H9 (cell line): Measurements from ENCODE around the gene SCIMP. TPM values are rescaled to one million over a fixed set of nuclear protein-coding genes. Genes with fewer than 3 reads are reported as not detected.
"Not testable (repeated sequence)": the region's sequence is repeated elsewhere in the genome, so short reads cannot be mapped to it uniquely, and the experiment has no call there.

Source experiments
- DNase-seq: peaks from one replicate; pipeline ENCODE4 v3.0.0-alpha.2; 2017
- H2AFZ ChIP-seq: one replicate; pipeline ENCODE4 v1.6.1; 2013; ENCODE audit warnings: mild to moderate bottlenecking, low read length, control low read depth, moderate library complexity
- H2AK5ac ChIP-seq: 2 replicates; pipeline ENCODE4 v1.6.1; 2013; ENCODE audit warnings: low read length, control low read depth, mixed read lengths; ENCODE audit not compliant: insufficient read length
- H2BK120ac ChIP-seq: one replicate; pipeline ENCODE4 v1.6.1; 2013; ENCODE audit warnings: low read depth, mild to moderate bottlenecking, low read length, control low read depth, inconsistent platforms; ENCODE audit not compliant: poor library complexity, severe bottlenecking
- H2BK12ac ChIP-seq: 2 replicates; pipeline ENCODE4 v1.6.1; 2013; ENCODE audit warnings: low read length, control low read depth, mixed read lengths, low read depth; ENCODE audit not compliant: insufficient read length
- H2BK15ac ChIP-seq: 2 replicates; pipeline ENCODE4 v1.6.1; 2013; ENCODE audit warnings: low read depth, low read length, control low read depth
- H2BK20ac ChIP-seq: one replicate; pipeline ENCODE4 v1.6.1; 2013; ENCODE audit warnings: low read depth, mild to moderate bottlenecking, low read length, control low read depth, inconsistent platforms; ENCODE audit not compliant: poor library complexity, severe bottlenecking
- H2BK5ac ChIP-seq: 2 replicates; pipeline ENCODE4 v1.6.1; 2013; ENCODE audit warnings: low read length, control low read depth, mixed read lengths; ENCODE audit not compliant: insufficient read length
- H3K14ac ChIP-seq: 2 replicates; pipeline ENCODE4 v1.6.1; 2013; ENCODE audit warnings: low read length, control low read depth; ENCODE audit not compliant: insufficient read depth
- H3K18ac ChIP-seq: 2 replicates; pipeline ENCODE4 v1.6.1; 2013; ENCODE audit warnings: low read depth, mild to moderate bottlenecking, mixed read lengths, low read length, control low read depth; ENCODE audit not compliant: insufficient read length
- H3K23ac ChIP-seq: 2 replicates; pipeline ENCODE4 v1.6.1; 2013; ENCODE audit warnings: low read length, control low read depth, mixed read lengths, low read depth; ENCODE audit not compliant: insufficient read length
- H3K23me2 ChIP-seq: 2 replicates; pipeline ENCODE4 v1.6.1; 2013; ENCODE audit warnings: low read depth, mild to moderate bottlenecking, mixed read lengths, low read length, control low read depth; ENCODE audit not compliant: insufficient read length, poor library complexity, severe bottlenecking
- H3K27ac ChIP-seq: 2 replicates; pipeline ENCODE4 v1.5.1; 2013; ENCODE audit warnings: low read length, control low read depth, mixed read lengths, low read depth; ENCODE audit not compliant: insufficient read length
- H3K27me3 ChIP-seq: 2 replicates; pipeline ENCODE4 v1.6.1; 2013; ENCODE audit warnings: low read length, control low read depth, inconsistent platforms; ENCODE audit not compliant: insufficient read depth
- H3K4ac ChIP-seq: 2 replicates; pipeline ENCODE4 v1.6.1; 2013; ENCODE audit warnings: low read depth, mild to moderate bottlenecking, control low read depth, inconsistent platforms, low read length, moderate library complexity
- H3K4me1 ChIP-seq: 2 replicates; pipeline ENCODE4 v1.6.1; 2013; ENCODE audit warnings: low read length, control low read depth, inconsistent platforms; ENCODE audit not compliant: insufficient read depth
- H3K4me2 ChIP-seq: 2 replicates; pipeline ENCODE4 v1.6.1; 2013; ENCODE audit warnings: low read length, control low read depth, mixed read lengths; ENCODE audit not compliant: insufficient read length, insufficient read depth
- H3K56ac ChIP-seq: 2 replicates; pipeline ENCODE4 v1.6.1; 2013; ENCODE audit warnings: low read depth, mild to moderate bottlenecking, mixed read lengths, low read length, control low read depth; ENCODE audit not compliant: insufficient read length
- H3K79me1 ChIP-seq: 2 replicates; pipeline ENCODE4 v1.6.1; 2013; ENCODE audit warnings: low read depth, mild to moderate bottlenecking, moderate library complexity, low read length, control low read depth, inconsistent platforms; ENCODE audit not compliant: insufficient read depth, poor library complexity, severe bottlenecking
- H3K79me2 ChIP-seq: 2 replicates; pipeline ENCODE4 v1.6.1; 2013; ENCODE audit warnings: low read length, control low read depth, inconsistent platforms; ENCODE audit not compliant: insufficient read depth
- H3K9ac ChIP-seq: 2 replicates; pipeline ENCODE4 v1.6.1; 2013; ENCODE audit warnings: low read length, control low read depth, mixed read lengths; ENCODE audit not compliant: insufficient read length; ENCODE audit errors: extremely low read depth
- H3K9me3 ChIP-seq: one replicate; pipeline ENCODE4 v1.6.1; 2013; ENCODE audit warnings: low read depth, low read length, inconsistent platforms; ENCODE audit not compliant: control insufficient read depth
- H3T11ph ChIP-seq: one replicate; pipeline ENCODE4 v1.6.1; 2013; ENCODE audit warnings: mild to moderate bottlenecking, low read length, control low read depth, inconsistent platforms
- H4K20me1 ChIP-seq: one replicate; pipeline ENCODE4 v1.6.1; 2013; ENCODE audit not compliant: control insufficient read depth, insufficient read length, insufficient read depth
- H4K5ac ChIP-seq: 2 replicates; pipeline ENCODE4 v1.6.1; 2013; ENCODE audit warnings: low read depth, mild to moderate bottlenecking, mixed read lengths, low read length, control low read depth; ENCODE audit not compliant: insufficient read length
- H4K8ac ChIP-seq: replicated peaks from 2 replicates; pipeline ENCODE4 v1.6.1; 2013; ENCODE audit warnings: low read length, control low read depth, mixed read lengths, low read depth; ENCODE audit not compliant: insufficient read length
- H4K91ac ChIP-seq: 2 replicates; pipeline ENCODE4 v1.6.1; 2013; ENCODE audit warnings: low read depth, mild to moderate bottlenecking, moderate library complexity, mixed read lengths, low read length, control low read depth; ENCODE audit not compliant: insufficient read length
- H3K27ac Mint-ChIP-seq, 3 experiments: 2 replicates in 2 of 3; 3 replicates in 1 of 3; pipeline ENCODE4 v1.8.0; 2020 to 2021; ENCODE audit warnings: mixed read lengths in 3 of 3, mild to moderate bottlenecking in 1 of 3, moderate library complexity in 1 of 3
- H3K27me3 Mint-ChIP-seq: 2 replicates; pipeline ENCODE4 v1.8.0; 2021; ENCODE audit warnings: low read depth, mild to moderate bottlenecking, moderate library complexity, mixed read lengths
- H3K36me3 Mint-ChIP-seq, 3 experiments: 2 replicates in 2 of 3; 3 replicates in 1 of 3; pipeline ENCODE4 v1.8.0; 2020 to 2021; ENCODE audit warnings: low read depth in 3 of 3, mixed read lengths in 3 of 3; ENCODE audit not compliant: insufficient read depth in 1 of 3
- H3K4me1 Mint-ChIP-seq, 2 experiments: 2 replicates each; pipeline ENCODE4 v1.8.0; 2020; ENCODE audit warnings: mixed read lengths in 2 of 2
- H3K4me3 Mint-ChIP-seq, 2 experiments: 2 replicates in 1 of 2; 3 replicates in 1 of 2; pipeline ENCODE4 v1.8.0; 2020 to 2021; ENCODE audit warnings: mild to moderate bottlenecking in 2 of 2, mixed read lengths in 2 of 2, moderate library complexity in 1 of 2
- H3K9me3 Mint-ChIP-seq, 2 experiments: 2 replicates in 1 of 2; 3 replicates in 1 of 2; pipeline ENCODE4 v1.8.0; 2020; ENCODE audit warnings: mild to moderate bottlenecking in 2 of 2, mixed read lengths in 2 of 2, moderate library complexity in 1 of 2
- WGBS: extraction: QIAGEN DNeasy Blood & Tissue Kit; methylation state at CpG from one replicate; pipeline ENCODE4 v1.1.7; 2013; ENCODE audit warnings: missing lambda C conversion rate, low lambda C conversion rate, mixed read lengths; ENCODE audit not compliant: insufficient read length; ENCODE audit errors: extremely low coverage; 5-methylcytosine and 5-hydroxymethylcytosine counted together
- total RNA-seq: library from RNA; stranded (reverse); gene quantifications from 2 replicates; pipeline ENCODE4 v1.2.1, GENCODE V29; 2021
- TF ChIP-seq, protein P1 (sequence below): fragments of 200-600 bp; sonication (generic); conservative IDR thresholded peaks from 3 replicates; pipeline ENCODE4 v1.8.0; 2021; ENCODE audit warnings: antibody characterized with exemption, mild to moderate bottlenecking

SCIMP gene
- total RNA-seq, 1 experiment from 2014 or later: not detected

DNA sequence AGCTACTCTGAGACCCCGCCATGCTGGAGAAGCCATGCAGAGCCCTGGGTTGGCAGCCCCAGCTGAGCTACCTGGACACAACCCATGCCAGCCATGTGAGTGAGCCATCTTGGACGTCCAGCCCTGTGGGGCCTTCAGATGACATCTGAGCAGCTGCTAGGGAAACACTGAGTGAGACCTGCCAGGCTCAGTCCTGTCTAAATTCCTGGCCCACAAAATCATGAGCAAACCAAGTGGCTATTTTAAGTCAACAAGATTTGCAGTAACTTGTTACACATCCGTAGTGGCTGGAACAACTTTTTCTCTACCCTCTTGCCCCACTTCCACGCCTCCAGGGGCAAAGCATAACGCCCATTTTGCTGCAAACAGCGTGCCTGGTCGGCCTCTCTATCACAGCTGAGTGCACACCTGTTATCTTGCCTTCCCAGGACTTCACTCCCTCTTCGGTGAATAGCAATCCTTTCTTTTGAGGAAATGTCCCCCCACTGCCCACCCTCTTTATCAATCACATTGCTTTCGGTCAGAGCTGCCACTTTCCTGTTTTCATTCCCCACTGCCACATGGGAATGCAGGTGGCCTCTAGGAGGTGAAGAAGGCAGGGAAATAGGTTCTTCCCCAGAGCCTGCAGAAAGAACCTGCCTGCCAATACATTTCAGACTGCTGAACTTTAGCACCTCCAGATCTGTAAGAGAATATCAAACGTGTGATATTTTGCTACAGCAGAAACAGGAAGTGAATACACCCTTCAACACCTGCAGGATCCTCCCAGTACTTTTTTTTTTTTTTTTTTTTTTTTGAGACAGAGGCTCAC is 7.4 kb upstream of the SCIMP start:
- H2BK120ac ChIP-seq: no peak overlapping the region
- no peak overlapping the region for H2BK5ac ChIP-seq
- no peak overlapping the region for H2BK20ac ChIP-seq
- Mint-ChIP-seq H3K36me3 (no peaks in the 10 kb centered on the region), H3K27ac (no peak overlapping the region), H3K4me1 (peaks cover 0 to 4% of the 10 kb centered on the region in 2 experiments; a peak in 1 of 4 replicates), H3K4me3 (no peak overlapping the region), H3K9me3 (no peaks in the 10 kb centered on the region), H3K27me3 (peaks cover 8% of the 10 kb centered on the region)
- H2BK15ac ChIP-seq: no peak overlapping the region
- H2AFZ ChIP-seq: no peak overlapping the region
- no peak overlapping the region for H2BK12ac ChIP-seq
- H3K56ac ChIP-seq: no peak overlapping the region
- no peak overlapping the region for H4K91ac ChIP-seq
- TF ChIP-seq, protein P1, sequence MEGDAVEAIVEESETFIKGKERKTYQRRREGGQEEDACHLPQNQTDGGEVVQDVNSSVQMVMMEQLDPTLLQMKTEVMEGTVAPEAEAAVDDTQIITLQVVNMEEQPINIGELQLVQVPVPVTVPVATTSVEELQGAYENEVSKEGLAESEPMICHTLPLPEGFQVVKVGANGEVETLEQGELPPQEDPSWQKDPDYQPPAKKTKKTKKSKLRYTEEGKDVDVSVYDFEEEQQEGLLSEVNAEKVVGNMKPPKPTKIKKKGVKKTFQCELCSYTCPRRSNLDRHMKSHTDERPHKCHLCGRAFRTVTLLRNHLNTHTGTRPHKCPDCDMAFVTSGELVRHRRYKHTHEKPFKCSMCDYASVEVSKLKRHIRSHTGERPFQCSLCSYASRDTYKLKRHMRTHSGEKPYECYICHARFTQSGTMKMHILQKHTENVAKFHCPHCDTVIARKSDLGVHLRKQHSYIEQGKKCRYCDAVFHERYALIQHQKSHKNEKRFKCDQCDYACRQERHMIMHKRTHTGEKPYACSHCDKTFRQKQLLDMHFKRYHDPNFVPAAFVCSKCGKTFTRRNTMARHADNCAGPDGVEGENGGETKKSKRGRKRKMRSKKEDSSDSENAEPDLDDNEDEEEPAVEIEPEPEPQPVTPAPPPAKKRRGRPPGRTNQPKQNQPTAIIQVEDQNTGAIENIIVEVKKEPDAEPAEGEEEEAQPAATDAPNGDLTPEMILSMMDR: no peak
- H3K23ac ChIP-seq: no peak overlapping the region
- no peak overlapping the region for H4K5ac ChIP-seq
- H3K4me2 ChIP-seq: no peak overlapping the region
- H3K9ac ChIP-seq: no peak overlapping the region
- H3K27ac ChIP-seq: no peak overlapping the region
- WGBS: no CpG with 5 or more reads among the region's 10 CpGs
- no peak overlapping the region for H3K4ac ChIP-seq
- H3K79me2 ChIP-seq: no peaks in the 10 kb centered on the region
- DNase-seq: no peak
- H3K14ac ChIP-seq: no peak overlapping the region
- H3K4me1 ChIP-seq: no peaks in the 10 kb centered on the region
- no peaks in the 10 kb centered on the region for H4K20me1 ChIP-seq
- no peak overlapping the region for H3T11ph ChIP-seq
- no peaks in the 10 kb centered on the region for H3K79me1 ChIP-seq
- H3K9me3 ChIP-seq: no peaks in the 10 kb centered on the region
- H3K18ac ChIP-seq: no peak overlapping the region
- no peak overlapping the region for H4K8ac ChIP-seq
- no peaks in the 10 kb centered on the region for H3K27me3 ChIP-seq
- no peaks in the 10 kb centered on the region for H3K23me2 ChIP-seq
- H2AK5ac ChIP-seq: no peak overlapping the region

DNA sequence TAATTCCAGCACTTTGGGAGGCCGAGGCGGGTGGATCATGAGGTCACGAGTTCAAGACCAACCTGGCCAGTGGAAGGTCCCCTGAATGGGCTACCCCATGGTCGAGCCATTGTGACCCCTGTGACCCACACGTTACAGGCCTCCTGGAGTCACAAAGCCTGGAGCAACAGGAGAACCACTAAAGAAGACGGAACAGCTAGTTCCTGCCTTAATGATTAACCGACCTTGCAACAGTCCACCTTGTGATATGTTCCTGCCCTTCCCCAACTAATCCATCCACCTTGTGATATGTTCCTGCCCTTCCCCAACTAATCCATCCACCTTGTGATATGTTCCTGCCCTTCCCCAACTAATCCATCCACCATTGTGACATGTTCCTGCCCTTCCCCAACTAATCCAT is 5.1 kb upstream of the SCIMP start:
- not testable (repeated sequence) for H2BK5ac ChIP-seq, H4K8ac ChIP-seq, H3K4me1 ChIP-seq, H3K56ac ChIP-seq, H3T11ph ChIP-seq, H2BK120ac ChIP-seq, H3K4me1 Mint-ChIP-seq, H3K27me3 ChIP-seq, H3K27ac Mint-ChIP-seq, H4K20me1 ChIP-seq, H4K5ac ChIP-seq, H3K14ac ChIP-seq, H3K79me2 ChIP-seq, H3K9ac ChIP-seq, H3K4me3 Mint-ChIP-seq, H4K91ac ChIP-seq, H3K79me1 ChIP-seq, H3K18ac ChIP-seq, H3K27ac ChIP-seq, H2AFZ ChIP-seq, H3K27me3 Mint-ChIP-seq, H3K23me2 ChIP-seq, H2BK20ac ChIP-seq, H3K4me2 ChIP-seq, H3K36me3 Mint-ChIP-seq, H2AK5ac ChIP-seq, H3K9me3 Mint-ChIP-seq, DNase-seq, H2BK15ac ChIP-seq, H3K23ac ChIP-seq, H3K4ac ChIP-seq, H2BK12ac ChIP-seq, H3K9me3 ChIP-seq
- no CpG with 5 or more reads among the region's 7 CpGs for WGBS
